ENCODE data around the gene ZNF446. TPM values are rescaled to one million over a fixed set of nuclear protein-coding genes. Genes with fewer than 3 reads are reported as not detected.
A peak's percentile ranks its signal among the peaks of the same experiment; 100 is the strongest.

The ZNF446 gene
- total and polyA plus RNA-seq, 2 donors (not counting 1 experiment from before 2014, with no cell fraction given) = 15.0 to 18.9 TPM

GRCh38 chr19:58519087-58519354 is 42.9 kb downstream of the ZNF446 start:
- no peak for TF ChIP-seq CTCF (IDR thresholded peaks at IDR 0.05)
- TF ChIP-seq EZH2 (IDR thresholded peaks at IDR 0.05; ENCODE audit: borderline replicate concordance, insufficient read depth, low read depth, low read length, poor library complexity, severe bottlenecking) = no peak
- Histone ChIP-seq H3K36me3 (replicated peaks in 1 of 2; ENCODE audit: control extremely low read depth in 1 of 2, control insufficient read depth in 1 of 2, extremely low read depth in 1 of 2, insufficient read depth in 2 of 2, low read length in 1 of 2) (peaks cover 0 to 12% of the 10 kb centered on the region in 2 experiments), H3K4me1 (ENCODE audit: control insufficient read depth in 2 of 2, insufficient read depth in 2 of 2, low read length in 2 of 2) (peaks cover 21 to 34% of the 10 kb centered on the region in 2 donors), H4K20me1 (ENCODE audit: control insufficient read depth, insufficient read depth, low read length, poor library complexity, severe bottlenecking) (peaks cover 44% of the 10 kb centered on the region), H3K27ac (ENCODE audit: low read length in 2 of 2) (peak overlapping the region; percentile 76 to 96), H3K79me2 (ENCODE audit: control insufficient read depth, insufficient read depth, low read length) (peaks cover 47% of the 10 kb centered on the region), H2AFZ (ENCODE audit: insufficient read depth, low read depth, low read length, poor library complexity, severe bottlenecking) (peak overlapping the region; percentile 79), H3K27me3 (replicated peaks in 1 of 4; ENCODE audit: control extremely low read depth in 1 of 4, control insufficient read depth in 3 of 4, insufficient read depth in 4 of 4, low read length in 3 of 4) (no peaks in the 10 kb centered on the region), H3K9me3 (ENCODE audit: control extremely low read depth in 1 of 3, control insufficient read depth in 2 of 3, insufficient read depth in 1 of 3, low read length in 2 of 3) (no peaks in the 10 kb centered on the region), H3K4me3 (ENCODE audit: control extremely low read depth in 1 of 5, extremely low read depth in 1 of 5, insufficient read depth in 1 of 5, low read depth in 2 of 5, low read length in 4 of 5) (peak overlapping the region; percentile 32 to 78 (median 71)), H3K4me2 (replicated peaks; ENCODE audit: low read depth, low read length, poor library complexity, severe bottlenecking) (peak overlapping the region; percentile 93), H3K9ac (ENCODE audit: low read length) (peak overlapping the region; percentile 81)
- Mint-ChIP-seq H3K27me3 (no peaks in the 10 kb centered on the region), H3K4me1 (peaks cover 47% of the 10 kb centered on the region), H3K9me3 (ENCODE audit: insufficient read depth) (no peaks in the 10 kb centered on the region), H3K4me3 (peak overlapping the region; percentile 98), H3K27ac (peak overlapping the region; percentile 99)
- DNase-seq = no peak
- intact Hi-C loops (cut with micrococcal nuclease) = loop anchor here (1.0 to 2.0 kb wide), 5 partner anchors 20 to 192 kb away; partner anchors contain the start of genes CHMP2A, ZNF132 and ZNF837
- ChIA-PET POLR2A (interaction anchor here (1.2 to 3.3 kb wide), 11 partner anchors 19 to 192 kb away, joined by 3 to 30 read pairs (median 7); partner anchors contain the start of genes TRIM28, ZNF132, ZNF324B and ZNF497), CTCF (interaction anchor here (0.6 to 4.9 kb wide), 13 partner anchors 10 to 791 kb away, joined by 3 to 72 read pairs (median 7); partner anchors contain the start of genes CHMP2A, TRIM28, ZNF497 and ZNF584)
- 0% methylated on average over 14 of the region's 14 CpGs for WGBS (ENCODE audit: insufficient coverage)
- no peak for ATAC-seq (ENCODE audit: low read depth)
